ENCODE data around the gene MFSD12.

MFSD12 gene

DNA sequence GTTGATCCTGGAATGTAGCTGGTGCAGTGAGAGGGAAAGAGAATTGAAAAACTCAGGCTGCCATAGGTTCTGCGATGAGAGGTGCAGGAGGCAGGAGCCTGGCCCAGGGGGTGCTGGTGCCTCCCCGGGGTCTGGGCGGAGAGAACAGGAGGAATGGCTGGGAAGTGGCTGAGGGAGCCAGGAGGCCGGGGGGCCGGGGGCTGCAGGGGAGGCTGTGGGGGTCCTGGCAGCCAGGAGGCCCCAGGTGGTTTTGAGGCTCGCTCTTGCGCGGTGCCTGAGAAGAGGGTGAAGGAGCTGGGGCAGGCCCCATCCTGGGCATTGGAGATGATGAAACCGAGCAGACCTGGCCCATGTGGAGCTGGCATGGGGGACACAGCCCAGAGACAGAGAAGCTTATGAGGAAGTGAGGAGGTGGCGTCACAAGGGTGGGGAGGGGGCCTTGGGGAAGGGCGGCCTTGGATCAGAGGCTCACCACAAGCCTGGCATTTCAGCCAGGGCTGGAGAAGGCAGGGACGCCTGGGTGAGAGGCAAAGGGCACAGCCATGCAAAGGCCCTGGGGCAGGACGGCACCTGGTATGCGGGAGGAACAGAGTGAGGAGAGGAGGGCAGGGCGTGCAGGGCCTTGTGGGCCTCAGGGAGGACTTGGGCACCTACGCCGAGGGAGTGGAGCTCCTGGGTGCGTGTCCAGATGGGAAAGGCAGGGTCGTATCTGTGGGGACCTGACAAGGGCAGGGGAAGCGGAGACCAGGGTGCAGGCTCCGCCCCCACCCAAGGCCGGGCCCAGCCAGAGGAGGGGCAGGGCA, 19.7 kb downstream of the MFSD12 start:
- no peak for TF ChIP-seq ZFX (IDR thresholded peaks at IDR 0.05; ENCODE audit: borderline replicate concordance)
- TF ChIP-seq, protein P1, sequence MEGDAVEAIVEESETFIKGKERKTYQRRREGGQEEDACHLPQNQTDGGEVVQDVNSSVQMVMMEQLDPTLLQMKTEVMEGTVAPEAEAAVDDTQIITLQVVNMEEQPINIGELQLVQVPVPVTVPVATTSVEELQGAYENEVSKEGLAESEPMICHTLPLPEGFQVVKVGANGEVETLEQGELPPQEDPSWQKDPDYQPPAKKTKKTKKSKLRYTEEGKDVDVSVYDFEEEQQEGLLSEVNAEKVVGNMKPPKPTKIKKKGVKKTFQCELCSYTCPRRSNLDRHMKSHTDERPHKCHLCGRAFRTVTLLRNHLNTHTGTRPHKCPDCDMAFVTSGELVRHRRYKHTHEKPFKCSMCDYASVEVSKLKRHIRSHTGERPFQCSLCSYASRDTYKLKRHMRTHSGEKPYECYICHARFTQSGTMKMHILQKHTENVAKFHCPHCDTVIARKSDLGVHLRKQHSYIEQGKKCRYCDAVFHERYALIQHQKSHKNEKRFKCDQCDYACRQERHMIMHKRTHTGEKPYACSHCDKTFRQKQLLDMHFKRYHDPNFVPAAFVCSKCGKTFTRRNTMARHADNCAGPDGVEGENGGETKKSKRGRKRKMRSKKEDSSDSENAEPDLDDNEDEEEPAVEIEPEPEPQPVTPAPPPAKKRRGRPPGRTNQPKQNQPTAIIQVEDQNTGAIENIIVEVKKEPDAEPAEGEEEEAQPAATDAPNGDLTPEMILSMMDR (IDR thresholded peaks at IDR 0.05), result no peak
- peak overlapping the region; percentile 25 for H3K27ac ChIP-seq

DNA sequence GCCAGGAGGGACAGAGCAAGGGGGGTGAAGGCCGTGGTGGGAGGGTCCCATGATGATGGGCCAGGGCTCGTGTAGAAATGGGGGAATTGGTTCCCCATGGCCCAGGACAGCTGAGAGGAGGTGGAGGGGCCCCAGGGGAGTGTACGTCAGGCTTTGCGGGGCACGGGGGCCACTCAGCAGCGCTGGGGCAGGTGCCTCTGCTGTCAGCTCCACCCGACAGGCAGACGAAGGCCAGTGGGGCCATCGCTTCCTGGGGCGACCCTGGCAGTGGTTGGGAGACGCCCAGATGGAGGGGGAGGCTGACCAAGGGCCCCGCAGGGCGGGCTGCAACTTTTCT, 20.3 kb downstream of the MFSD12 start:
- no peak for TF ChIP-seq ZFX (IDR thresholded peaks at IDR 0.05; ENCODE audit: borderline replicate concordance)
- TF ChIP-seq, protein P1 (IDR thresholded peaks at IDR 0.05), result no peak
- peak overlapping the region; percentile 25 for H3K27ac ChIP-seq

DNA sequence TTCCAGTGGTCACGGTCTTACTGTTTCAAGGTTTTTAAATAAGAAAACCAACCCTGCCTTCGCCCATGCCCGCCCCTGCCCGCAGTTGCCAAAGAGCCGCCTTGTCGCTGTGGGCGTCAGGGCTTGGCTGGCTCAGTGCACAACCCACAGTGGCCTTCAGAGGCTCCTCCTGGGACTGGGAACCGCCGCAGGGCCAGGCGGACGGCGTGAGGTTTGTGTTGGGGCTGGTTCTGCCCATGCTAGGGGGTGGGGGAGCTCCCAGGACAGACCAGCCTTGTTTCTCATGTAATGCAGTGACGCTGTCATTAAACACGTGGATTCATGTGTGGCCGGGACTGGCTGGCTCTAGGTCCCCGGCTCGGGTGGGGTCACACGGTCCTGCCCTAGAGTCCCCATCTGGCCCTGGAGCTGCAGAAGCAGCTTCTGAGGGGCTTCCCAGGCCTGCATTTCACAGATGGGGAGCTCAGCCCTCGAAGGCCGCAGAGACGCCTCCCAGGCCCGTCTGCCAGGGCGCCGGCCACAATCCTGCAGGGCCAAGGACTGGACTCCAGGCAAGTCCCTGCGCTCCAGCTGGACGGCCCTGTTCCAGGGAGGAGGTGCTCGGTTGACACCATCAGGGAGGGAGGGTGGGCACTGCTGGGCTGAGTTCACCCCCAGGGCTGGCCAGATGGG, 20.8 kb downstream of the MFSD12 start:
- peak overlapping the region; percentile 25; the same call in 1 of the 2 replicates for H3K27ac ChIP-seq
- no peak for TF ChIP-seq ZFX (IDR thresholded peaks at IDR 0.05; ENCODE audit: borderline replicate concordance)
- TF ChIP-seq, protein P1 (IDR thresholded peaks at IDR 0.05), result no peak

- peak overlapping the region; percentile 18; the same call in 1 of the 2 replicates for H3K27ac ChIP-seq
These were observed 21.4 kb downstream of the MFSD12 start for GRCh38 chr19:3535981-3536380.

DNA sequence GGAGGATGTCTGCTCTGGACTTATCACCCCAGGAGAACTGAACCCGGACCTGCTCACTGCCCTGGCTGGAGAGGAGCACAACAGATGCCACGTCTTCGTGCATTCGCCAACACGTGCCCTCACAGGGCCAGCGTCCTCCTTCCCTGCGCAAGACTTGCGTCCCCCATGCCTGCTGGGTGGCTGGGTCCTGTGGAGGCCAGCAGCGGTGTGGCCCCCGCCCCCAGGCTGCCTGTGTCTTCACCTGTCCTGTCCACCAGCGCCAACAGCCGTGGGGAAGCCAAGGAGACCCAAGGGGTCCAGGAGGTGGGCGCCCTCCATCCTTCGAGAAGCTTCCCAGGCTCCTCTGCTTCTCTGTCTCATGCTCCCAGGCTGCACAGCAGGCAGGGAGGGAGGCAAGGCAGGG, 21.8 kb downstream of the MFSD12 start:
- no peak for TF ChIP-seq ZFX (IDR thresholded peaks at IDR 0.05; ENCODE audit: borderline replicate concordance)
- TF ChIP-seq, protein P1 (IDR thresholded peaks at IDR 0.05), result no peak
- peak overlapping the region; percentile 18; the same call in 1 of the 2 replicates for H3K27ac ChIP-seq

More at GRCh38 chr19:3535981-3536380, 21.4 kb downstream of the MFSD12 start:
- TF ChIP-seq, protein P1 (IDR thresholded peaks at IDR 0.05), result no peak
- TF ChIP-seq ZFX (IDR thresholded peaks at IDR 0.05; ENCODE audit: borderline replicate concordance), result no peak

GRCh38 chr19:3535235-3535535, 22.2 kb downstream of the MFSD12 start:
- TF ChIP-seq, protein P1 (IDR thresholded peaks at IDR 0.05), result no peak
- TF ChIP-seq ZFX (IDR thresholded peaks at IDR 0.05; ENCODE audit: borderline replicate concordance), result no peak
- H3K27ac ChIP-seq, result peak overlapping the region; percentile 18; the same call in 1 of the 2 replicates

Measured in 22Rv1 (cell line).